ENCODE measurements around the gene PRDM2.
"Not testable (repeated sequence)": the region's sequence is repeated elsewhere in the genome, so short reads cannot be mapped to it uniquely, and the experiment has no call there.

Gene PRDM2

GRCh38 chr1:13700521-13701270, 708 bp downstream of the PRDM2 start:
- no peak for DNase-seq (ENCODE audit: low spot score)

- no peak for DNase-seq (ENCODE audit: low spot score)
Observed at GRCh38 chr1:13701271-13701640, 1.3 kb downstream of the PRDM2 start.

DNA sequence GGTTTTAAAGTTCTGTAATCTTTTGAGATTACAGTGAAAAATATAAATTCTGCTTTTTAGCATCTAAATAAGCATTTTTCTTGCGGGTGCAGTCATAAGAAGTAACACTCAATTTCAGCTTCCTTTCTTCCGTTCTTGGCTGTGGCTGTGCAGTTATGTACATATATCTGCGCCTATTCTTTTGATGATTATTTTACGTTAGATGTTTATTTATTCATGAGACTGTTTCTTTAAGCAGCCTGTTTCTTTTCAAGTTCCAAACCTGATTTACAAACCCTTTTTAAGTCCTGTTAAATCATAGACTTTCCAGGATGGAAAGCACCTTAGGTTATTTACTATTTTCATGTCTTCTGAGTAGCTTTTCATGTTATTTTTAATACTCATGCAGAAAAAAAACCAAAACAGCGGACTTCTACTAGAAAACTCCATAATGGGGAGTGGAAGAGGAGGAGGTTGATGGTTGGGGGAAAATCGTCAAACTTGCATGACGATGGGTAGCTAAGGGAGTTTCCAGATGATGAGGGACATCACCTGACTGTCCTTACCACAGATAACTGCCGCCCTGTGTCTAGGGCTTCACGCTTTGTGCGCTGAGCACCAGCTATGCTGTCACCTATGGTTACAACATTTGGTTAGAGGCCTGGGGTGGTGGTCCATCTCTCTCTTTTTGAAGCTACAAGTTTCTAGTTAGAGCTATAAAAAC, 2.6 kb downstream of the PRDM2 start:
- DNase-seq (ENCODE audit: low spot score): no peak

DNA sequence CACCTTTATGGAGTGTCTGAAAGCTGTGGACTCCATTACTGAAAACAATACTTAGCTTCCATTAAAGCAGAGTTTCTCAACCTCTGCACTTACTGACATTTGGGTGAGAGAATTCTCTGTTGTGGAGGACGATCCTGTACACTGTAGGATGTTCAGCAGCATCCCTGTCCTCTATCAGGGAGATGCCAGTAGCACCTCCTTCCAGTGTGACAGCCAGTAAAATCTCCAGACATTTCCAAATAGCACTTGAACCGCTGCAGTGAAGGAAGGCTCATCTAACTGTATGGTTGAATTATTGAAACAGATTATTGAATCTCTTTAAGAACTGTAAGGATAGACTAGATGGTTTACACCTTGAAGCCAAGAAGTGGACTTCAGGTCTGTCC, 3.1 kb downstream of the PRDM2 start:
- DNase-seq (ENCODE audit: low spot score): no peak

GRCh38 chr1:13703558-13704490, 3.8 kb downstream of the PRDM2 start:
- no peak for DNase-seq (ENCODE audit: low spot score)

DNA sequence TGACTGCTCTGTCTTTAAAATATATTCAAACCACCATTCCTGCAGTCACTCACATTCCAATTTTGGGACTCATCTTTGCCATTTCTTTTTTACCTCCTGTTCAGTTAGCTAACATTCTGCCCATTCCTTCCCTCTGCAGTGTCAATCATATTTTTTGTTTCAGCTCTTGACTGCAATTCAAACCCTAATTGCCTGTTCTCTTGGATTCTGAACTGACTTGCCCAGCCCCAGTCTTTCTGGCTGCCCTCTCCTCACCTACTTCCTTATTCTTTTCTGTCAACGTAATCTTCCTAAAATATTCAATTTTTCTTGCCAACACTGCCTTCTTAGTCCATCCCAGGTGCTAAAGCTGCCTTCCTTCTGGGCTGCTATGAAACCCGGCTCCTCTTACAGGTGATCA, 6.1 kb downstream of the PRDM2 start:
- DNase-seq (ENCODE audit: low spot score): no peak

DNA sequence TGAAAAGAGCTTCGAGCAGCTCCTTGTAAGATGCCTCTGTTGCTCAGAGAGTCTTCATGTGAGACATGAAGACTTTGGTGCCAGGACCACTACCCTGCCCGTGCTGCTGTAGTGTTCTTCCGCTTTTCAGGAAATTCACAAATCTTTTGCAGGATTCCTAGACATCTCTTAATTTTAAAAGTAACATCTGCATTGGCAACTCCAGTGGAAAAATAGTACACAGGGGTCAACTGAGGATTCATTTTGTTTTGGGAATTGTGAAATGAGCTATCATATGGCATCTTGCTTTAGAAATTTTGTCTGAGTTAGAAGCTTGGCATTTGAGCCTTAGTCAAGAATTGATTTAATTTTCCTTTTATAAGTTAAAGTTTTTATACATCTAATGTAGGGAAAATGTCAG, 7.2 kb downstream of the PRDM2 start:
- no peak for DNase-seq (ENCODE audit: low spot score)

DNA sequence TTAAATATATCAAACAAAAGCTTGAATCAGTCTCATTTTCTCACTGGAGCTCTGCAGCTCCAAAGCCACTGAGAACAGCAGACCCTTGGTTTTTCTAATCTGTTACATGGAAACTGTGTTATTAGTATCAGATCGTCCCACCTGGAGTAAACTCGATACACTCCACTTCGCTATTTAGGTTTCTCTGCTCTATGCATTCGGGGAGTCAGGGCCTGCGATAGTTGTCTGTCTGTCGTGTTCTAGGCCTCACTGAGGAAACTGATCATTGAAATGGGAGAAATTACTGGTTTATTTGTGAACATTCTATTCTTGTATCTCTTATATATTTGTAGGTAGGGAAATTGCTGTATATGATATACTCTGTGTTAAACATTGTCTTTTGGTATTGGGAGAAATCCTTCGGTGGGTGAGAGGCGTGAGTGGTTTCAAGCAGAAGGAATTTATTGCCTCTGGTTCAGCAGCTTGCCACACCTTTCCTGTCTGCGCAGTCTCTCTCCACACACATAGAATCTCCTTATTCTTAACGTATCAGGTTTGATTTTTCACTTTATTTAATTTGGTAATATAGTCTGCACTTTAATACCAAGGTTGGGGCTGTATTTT, 8.5 kb downstream of the PRDM2 start:
- DNase-seq (ENCODE audit: low spot score): no peak

GRCh38 chr1:13710086-13710485, 10.1 kb downstream of the PRDM2 start:
- DNase-seq (ENCODE audit: low spot score): no peak

GRCh38 chr1:13714851-13715250, 14.9 kb downstream of the PRDM2 start:
- no peak for DNase-seq (ENCODE audit: low spot score)

DNA sequence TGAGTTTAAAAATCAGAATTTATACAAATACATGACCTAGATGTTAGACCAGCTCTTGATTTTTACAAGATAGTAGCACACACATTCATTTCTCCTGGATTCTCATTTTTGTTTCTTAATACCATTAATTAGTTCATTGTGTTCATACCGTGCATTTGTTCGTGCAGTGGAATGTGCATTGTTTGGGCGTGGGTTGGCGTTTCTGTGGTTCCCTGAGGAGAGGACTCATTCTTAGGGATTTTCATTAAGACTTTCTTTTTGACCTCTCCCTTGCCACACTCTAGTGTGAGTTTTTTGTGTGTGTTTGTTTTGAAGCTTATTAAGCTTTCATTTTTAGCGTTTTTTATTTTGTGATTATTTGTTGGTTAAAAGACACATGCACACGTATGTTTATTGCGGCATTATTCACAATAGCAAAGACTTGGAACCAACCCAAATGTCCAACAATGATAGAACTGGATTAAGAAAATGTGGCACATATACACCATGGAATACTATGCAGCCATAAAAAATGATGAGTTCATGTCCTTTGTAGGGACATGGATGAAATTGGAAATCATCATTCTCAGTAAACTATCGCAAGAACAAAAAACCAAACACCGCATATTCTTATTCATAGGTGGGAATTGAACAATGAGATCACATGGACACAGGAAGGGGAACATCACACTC, 15.8 kb downstream of the PRDM2 start:
- DNase-seq (ENCODE audit: low spot score): not testable (repeated sequence)

- DNase-seq (ENCODE audit: low spot score): no peak
Observed at GRCh38 chr1:13722808-13723360, 22.9 kb downstream of the PRDM2 start.

GRCh38 chr1:13723810-13724209, 23.8 kb downstream of the PRDM2 start:
- DNase-seq (ENCODE audit: low spot score): no peak

GRCh38 chr1:13725714-13726175, 25.8 kb downstream of the PRDM2 start:
- DNase-seq (ENCODE audit: low spot score): no peak

DNA sequence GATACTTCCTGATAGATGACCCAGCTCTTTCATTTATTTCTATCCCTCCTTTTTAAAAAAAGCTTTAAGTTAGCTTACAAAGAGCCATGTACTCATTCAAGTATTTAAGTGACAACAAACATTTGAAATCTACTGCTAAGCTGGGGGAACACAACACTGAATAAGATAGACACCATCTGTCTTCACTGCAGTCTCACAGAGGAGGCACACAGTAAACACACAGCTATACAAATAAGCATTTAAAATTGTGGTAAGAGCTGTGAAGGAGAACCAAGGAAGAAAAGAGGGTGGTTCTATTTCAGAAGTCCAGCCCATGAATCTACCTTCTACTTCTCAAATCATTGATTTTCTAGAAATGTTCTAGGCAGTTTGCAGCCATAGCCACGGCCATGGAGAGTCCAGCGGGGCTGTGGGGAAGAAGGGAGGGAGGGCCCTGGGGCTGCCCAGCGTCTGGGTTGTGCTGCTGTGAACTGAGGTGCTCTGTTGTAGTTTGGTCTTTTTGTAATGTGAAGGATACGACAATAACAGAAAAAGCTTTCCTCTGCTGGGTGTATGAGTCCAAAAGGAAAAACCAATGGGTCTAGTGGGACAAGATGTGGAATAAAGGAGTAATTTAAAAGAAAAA, 28.2 kb downstream of the PRDM2 start:
- DNase-seq (ENCODE audit: low spot score): no peak

- no peak for DNase-seq (ENCODE audit: low spot score)
Observed at GRCh38 chr1:13730291-13730690, 30.3 kb downstream of the PRDM2 start.

GRCh38 chr1:13730751-13731482, 30.9 kb downstream of the PRDM2 start:
- no peak for DNase-seq (ENCODE audit: low spot score)

DNA sequence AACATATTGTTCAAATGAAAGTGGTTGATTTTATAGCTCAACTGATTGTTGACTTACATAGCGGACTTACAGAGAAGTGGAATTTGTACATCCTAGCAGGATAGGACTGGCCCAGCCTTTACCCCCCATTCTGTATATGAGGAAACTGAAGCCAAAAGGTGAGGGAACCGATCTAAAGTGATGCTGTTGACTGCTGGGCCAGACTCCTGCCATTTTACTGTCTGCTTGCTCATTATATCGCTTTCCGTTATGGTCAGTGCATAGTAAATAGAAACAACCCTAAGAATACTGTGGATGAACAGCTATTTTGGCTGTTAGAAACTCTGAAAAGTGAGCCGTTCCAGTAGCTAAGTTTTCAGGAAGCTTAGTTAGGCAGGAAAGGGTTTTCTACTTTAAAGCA, 31.9 kb downstream of the PRDM2 start:
- no peak for DNase-seq (ENCODE audit: low spot score)

DNA sequence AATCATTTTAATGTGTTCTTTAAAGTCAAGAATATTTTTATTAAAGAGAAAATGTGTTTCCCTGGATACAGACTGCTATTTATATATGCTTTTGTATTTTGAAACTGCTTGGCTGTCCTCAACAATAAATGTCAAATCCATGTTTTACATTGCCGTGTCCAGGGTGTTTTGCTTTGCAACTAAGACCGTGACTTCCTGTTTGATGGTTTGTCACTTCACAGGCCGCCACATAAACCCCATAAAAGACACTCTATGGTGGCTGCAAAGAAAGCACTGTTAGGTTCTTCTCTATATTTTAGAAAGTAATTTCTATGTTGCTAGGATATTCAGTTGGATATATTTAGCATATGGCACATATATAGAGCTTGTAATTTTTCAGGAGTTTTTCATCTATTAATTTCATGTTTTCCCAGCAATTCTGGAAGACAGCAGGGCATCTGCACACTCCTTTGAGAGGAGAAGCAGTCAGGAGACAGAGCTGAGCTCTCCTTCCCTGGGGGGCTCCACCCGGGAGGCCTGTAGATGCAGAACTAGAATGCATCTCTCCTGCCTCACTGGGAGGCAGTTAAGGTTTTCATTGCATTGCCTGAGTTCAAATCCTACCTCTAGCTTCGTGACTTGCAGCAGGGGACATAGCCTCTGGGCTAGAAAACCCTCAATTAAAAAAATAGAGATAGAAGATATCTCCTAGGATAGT, 33.1 kb downstream of the PRDM2 start:
- no peak for DNase-seq (ENCODE audit: low spot score)

- no peak for DNase-seq (ENCODE audit: low spot score)
Observed at GRCh38 chr1:13733711-13734110, 33.7 kb downstream of the PRDM2 start.

Data from HuH-7.5 (cell line).